Measurements from ENCODE around the gene DNM3.

GRCh38 chr1:172401477-172401876, 560.2 kb downstream of the DNM3 start:
- TF ChIP-seq ZFP3 (CRISPR knock-in tag; IDR thresholded peaks at IDR 0.05) (no peak), GLIS3 (CRISPR knock-in tag; IDR thresholded peaks at IDR 0.05) (no peak), ARNTL (CRISPR knock-in tag; IDR thresholded peaks at IDR 0.05; ENCODE audit: borderline replicate concordance, low read depth) (no peak), RARB (CRISPR knock-in tag; IDR thresholded peaks at IDR 0.05) (no peak), SNAI2 (CRISPR knock-in tag; IDR thresholded peaks at IDR 0.05) (no peak), CSDC2 (CRISPR knock-in tag; IDR thresholded peaks at IDR 0.05) (no peak), ZFP30 (CRISPR knock-in tag; IDR thresholded peaks at IDR 0.05) (no peak), ISL1 (CRISPR knock-in tag; IDR thresholded peaks at IDR 0.05) (no peak), CSRNP3 (CRISPR knock-in tag; IDR thresholded peaks at IDR 0.05) (no peak), ZNF8 (CRISPR knock-in tag; IDR thresholded peaks at IDR 0.05) (no peak), OSR1 (CRISPR knock-in tag; IDR thresholded peaks at IDR 0.05) (no peak), ZC3H10 (CRISPR knock-in tag; IDR thresholded peaks at IDR 0.05) (no peak)
- TF ChIP-seq, protein P1, sequence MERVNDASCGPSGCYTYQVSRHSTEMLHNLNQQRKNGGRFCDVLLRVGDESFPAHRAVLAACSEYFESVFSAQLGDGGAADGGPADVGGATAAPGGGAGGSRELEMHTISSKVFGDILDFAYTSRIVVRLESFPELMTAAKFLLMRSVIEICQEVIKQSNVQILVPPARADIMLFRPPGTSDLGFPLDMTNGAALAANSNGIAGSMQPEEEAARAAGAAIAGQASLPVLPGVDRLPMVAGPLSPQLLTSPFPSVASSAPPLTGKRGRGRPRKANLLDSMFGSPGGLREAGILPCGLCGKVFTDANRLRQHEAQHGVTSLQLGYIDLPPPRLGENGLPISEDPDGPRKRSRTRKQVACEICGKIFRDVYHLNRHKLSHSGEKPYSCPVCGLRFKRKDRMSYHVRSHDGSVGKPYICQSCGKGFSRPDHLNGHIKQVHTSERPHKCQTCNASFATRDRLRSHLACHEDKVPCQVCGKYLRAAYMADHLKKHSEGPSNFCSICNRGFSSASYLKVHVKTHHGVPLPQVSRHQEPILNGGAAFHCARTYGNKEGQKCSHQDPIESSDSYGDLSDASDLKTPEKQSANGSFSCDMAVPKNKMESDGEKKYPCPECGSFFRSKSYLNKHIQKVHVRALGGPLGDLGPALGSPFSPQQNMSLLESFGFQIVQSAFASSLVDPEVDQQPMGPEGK (CRISPR knock-in tag; IDR thresholded peaks at IDR 0.05; ENCODE audit: borderline replicate concordance) = no peak

Measured in SK-N-SH treated with all-trans-retinoic acid at 6 μM for 48 hours (cell line).